ENCODE results near the gene FRMD3. TPM values are rescaled to one million over a fixed set of nuclear protein-coding genes. Genes with fewer than 3 reads are reported as not detected.

The FRMD3 gene
- total RNA-seq, 1 experiment from 2014 or later = 1.4 TPM

- TF ChIP-seq ZNF138 (CRISPR knock-in tag; conservative IDR thresholded peaks at IDR 0.05) (no peak), E2F1 (CRISPR knock-in tag; IDR thresholded peaks at IDR 0.05) (no peak), KAT7 (CRISPR knock-in tag; IDR thresholded peaks at IDR 0.05; ENCODE audit: borderline replicate concordance) (no peak), CREB1 (CRISPR knock-in tag; IDR thresholded peaks at IDR 0.05) (no peak), FOXP1 (CRISPR knock-in tag; IDR thresholded peaks at IDR 0.05; ENCODE audit: borderline replicate concordance) (no peak), NR2C2 (CRISPR knock-in tag; IDR thresholded peaks at IDR 0.05) (no peak), TEAD1 (CRISPR knock-in tag; IDR thresholded peaks at IDR 0.05) (no peak), USF1 (CRISPR knock-in tag; IDR thresholded peaks at IDR 0.05) (no peak), ESRRA (CRISPR knock-in tag; IDR thresholded peaks at IDR 0.05; ENCODE audit: borderline replicate concordance) (no peak), PRDM15 (CRISPR knock-in tag; IDR thresholded peaks at IDR 0.05) (no peak), CREM (CRISPR knock-in tag; IDR thresholded peaks at IDR 0.05) (no peak), PRRX2 (CRISPR knock-in tag; IDR thresholded peaks at IDR 0.05) (no peak), ATF1 (CRISPR knock-in tag; IDR thresholded peaks at IDR 0.05) (no peak), ZNF512 (CRISPR knock-in tag; IDR thresholded peaks at IDR 0.05; ENCODE audit: borderline replicate concordance) (no peak), IRF2 (CRISPR knock-in tag; IDR thresholded peaks at IDR 0.05; ENCODE audit: borderline replicate concordance, low read depth) (no peak), CBFB (CRISPR knock-in tag; IDR thresholded peaks at IDR 0.05; ENCODE audit: low read depth) (no peak), NFE2L1 (CRISPR knock-in tag; IDR thresholded peaks at IDR 0.05) (no peak), ZNF263 (CRISPR knock-in tag; IDR thresholded peaks at IDR 0.05; ENCODE audit: low read depth) (no peak), AR (CRISPR knock-in tag; IDR thresholded peaks at IDR 0.05) (no peak), ETV6 (CRISPR knock-in tag; IDR thresholded peaks at IDR 0.05) (no peak)
These were observed 170.9 kb downstream of the FRMD3 start for GRCh38 chr9:83367326-83367725.

More at GRCh38 chr9:83367326-83367725, 170.9 kb downstream of the FRMD3 start:
- ChIA-PET POLR2A (interaction anchor here (0.6 kb wide), 1 partner anchor 11 kb away, joined by 3 read pairs; no protein-coding TSS in a partner anchor), CTCF (interaction anchor here (0.6 to 1.9 kb wide), 3 partner anchors 33 to 330 kb away, joined by 4 to 7 read pairs (median 6); no protein-coding TSS in a partner anchor)
- Mint-ChIP-seq H3K36me3 (no peaks in the 10 kb centered on the region), H3K27ac (no peak overlapping the region), H3K4me1 (peaks cover under 1% of the 10 kb centered on the region; the same call in 1 of the 2 replicates), H3K4me3 (no peak overlapping the region), H3K27me3 (ENCODE audit: low read depth) (no peaks in the 10 kb centered on the region), H3K9me3 (no peaks in the 10 kb centered on the region)
- no peak for ATAC-seq
- no peak for DNase-seq (ENCODE audit: low spot score)

All from WTC11 (cell line).